ENCODE data around the gene MDH2.
"Not testable (repeated sequence)": the region's sequence is repeated elsewhere in the genome, so short reads cannot be mapped to it uniquely, and the experiment has no call there.

Gene MDH2

DNA sequence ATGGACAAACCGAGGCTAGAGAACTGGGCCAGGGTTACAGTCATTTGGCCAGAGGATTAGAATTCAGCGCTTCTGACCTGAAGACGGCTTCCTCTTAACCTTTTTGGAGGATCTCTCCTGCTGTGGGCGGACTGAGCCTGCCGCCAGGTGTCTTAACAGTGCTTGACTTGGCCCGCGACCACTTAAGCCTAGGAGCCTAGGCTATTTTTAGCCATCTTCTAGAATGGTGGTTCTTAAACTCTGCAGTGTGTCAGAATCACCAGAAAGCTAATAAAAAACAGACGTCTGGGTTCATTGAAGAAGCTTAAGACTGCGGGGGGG, 722 bp downstream of the MDH2 start:
- no peak for DNase-seq (ENCODE audit: low read depth)
- TF ChIP-seq, protein P1, sequence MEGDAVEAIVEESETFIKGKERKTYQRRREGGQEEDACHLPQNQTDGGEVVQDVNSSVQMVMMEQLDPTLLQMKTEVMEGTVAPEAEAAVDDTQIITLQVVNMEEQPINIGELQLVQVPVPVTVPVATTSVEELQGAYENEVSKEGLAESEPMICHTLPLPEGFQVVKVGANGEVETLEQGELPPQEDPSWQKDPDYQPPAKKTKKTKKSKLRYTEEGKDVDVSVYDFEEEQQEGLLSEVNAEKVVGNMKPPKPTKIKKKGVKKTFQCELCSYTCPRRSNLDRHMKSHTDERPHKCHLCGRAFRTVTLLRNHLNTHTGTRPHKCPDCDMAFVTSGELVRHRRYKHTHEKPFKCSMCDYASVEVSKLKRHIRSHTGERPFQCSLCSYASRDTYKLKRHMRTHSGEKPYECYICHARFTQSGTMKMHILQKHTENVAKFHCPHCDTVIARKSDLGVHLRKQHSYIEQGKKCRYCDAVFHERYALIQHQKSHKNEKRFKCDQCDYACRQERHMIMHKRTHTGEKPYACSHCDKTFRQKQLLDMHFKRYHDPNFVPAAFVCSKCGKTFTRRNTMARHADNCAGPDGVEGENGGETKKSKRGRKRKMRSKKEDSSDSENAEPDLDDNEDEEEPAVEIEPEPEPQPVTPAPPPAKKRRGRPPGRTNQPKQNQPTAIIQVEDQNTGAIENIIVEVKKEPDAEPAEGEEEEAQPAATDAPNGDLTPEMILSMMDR (IDR thresholded peaks at IDR 0.05; ENCODE audit: low read depth, low read length, missing control alignments), result no peak
- H3K4me3 ChIP-seq (ENCODE audit: low read depth, low read length), result peak overlapping the region; percentile 82

DNA sequence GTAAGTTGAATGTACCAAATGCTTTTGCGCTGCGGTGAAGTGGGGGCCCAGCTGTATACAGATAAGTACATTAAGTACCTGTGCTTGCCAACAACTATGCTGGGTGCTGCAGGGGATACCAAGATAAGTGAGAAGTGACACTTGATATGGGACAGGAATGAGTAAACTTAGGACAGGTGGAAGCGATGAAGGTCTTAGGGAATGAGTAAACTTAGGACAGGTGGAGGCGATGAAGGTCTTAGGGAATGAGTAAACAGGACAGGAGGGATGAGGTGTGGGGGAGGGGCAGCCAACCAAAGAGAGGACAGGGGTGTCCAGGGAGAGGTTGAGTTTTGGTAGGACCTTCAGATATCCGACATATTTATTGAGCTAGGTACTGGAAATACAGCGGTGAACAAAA, 1.4 kb downstream of the MDH2 start:
- H3K4me3 ChIP-seq (ENCODE audit: low read depth, low read length), result peak overlapping the region; percentile 82
- TF ChIP-seq, protein P1 (IDR thresholded peaks at IDR 0.05; ENCODE audit: low read depth, low read length, missing control alignments), result no peak
- DNase-seq (ENCODE audit: low read depth), result no peak

DNA sequence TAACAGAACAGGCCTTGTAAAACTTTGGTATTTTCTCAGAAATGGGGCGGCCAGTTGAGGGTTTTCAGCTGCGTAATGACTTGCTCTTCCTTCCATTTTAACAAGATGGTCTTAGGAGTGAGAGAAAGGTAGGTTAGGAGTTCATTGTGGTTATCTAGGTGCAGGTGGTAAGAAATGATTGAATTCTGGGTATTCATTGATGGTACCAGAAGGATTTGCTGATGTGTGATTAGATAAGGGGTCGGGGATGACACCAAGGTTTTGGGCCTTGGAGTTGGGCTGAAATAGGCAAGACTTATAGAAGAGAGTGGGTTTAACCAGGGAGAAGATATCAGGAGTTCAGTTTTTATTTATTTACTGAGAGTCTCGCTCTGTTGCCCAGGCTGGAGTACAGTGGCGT, 2.6 kb downstream of the MDH2 start:
- no peak for DNase-seq (ENCODE audit: low read depth)
- H3K4me3 ChIP-seq (ENCODE audit: low read depth, low read length), result no peak overlapping the region
- TF ChIP-seq, protein P1 (IDR thresholded peaks at IDR 0.05; ENCODE audit: low read depth, low read length, missing control alignments), result no peak

DNA sequence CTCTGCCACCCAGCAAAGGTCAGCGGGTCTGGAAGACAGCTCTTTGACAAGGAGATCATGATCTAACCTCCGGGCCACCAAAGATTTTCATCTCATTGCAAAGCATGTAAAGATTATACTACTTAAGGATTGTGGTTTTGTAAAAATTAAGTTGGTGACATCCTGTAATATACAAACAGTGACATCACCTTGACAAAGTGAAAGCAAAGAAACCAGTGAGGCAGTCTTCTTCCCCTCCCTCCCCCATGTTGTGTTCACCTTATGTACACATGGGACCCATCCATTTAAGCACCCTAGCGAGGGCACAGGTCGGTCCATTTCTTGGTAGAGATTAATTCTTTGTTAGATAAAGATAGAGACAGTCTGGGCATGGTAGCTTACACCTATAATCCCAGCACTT, 3.9 kb downstream of the MDH2 start:
- TF ChIP-seq, protein P1 (IDR thresholded peaks at IDR 0.05; ENCODE audit: low read depth, low read length, missing control alignments), result no peak
- DNase-seq (ENCODE audit: low read depth), result no peak
- H3K4me3 ChIP-seq (ENCODE audit: low read depth, low read length), result no peak overlapping the region

DNA sequence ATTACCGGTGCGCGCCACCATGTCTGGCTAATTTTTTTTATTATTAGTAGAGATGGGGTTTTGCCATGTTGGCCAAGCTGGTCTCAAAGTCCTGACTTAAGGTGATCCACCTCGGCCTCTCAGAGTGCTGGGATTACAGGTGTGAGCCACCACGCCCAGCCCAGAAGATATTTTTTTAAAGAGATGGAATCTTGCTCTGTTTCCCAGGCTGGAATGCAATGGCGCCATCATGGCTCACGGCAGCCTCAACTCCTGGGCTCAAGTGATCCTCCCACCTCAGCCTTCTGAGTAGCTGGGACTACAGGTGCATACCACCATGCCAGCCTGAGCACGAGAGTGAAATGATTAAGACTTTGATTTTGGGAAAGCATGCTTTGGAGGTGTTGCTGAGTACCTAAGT, 4.8 kb downstream of the MDH2 start:
- not testable (repeated sequence) for H3K4me3 ChIP-seq (ENCODE audit: low read depth, low read length)

DNA sequence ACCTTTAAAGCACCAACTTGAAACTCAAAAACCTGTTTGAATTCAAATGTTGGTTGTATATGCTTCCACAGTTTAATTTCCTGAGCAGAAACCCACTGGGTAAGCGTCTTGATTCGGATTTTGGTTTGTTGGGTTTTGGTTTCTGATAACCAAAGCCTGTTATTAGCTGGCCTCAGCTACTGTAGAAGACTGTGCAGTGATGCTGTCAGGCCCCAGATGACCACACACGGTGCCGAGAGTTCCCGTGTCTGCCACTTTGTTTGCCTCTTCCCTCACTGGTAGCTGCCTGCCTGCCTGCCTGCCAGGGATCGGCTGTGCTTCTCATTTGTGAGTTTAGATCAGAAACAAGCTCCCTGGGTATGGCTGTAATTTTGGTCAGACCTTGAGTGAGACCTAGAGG, 5.6 kb downstream of the MDH2 start:
- no peak for DNase-seq (ENCODE audit: low read depth)
- TF ChIP-seq, protein P1 (IDR thresholded peaks at IDR 0.05; ENCODE audit: low read depth, low read length, missing control alignments), result no peak
- H3K4me3 ChIP-seq (ENCODE audit: low read depth, low read length), result no peak overlapping the region

More for the DNA sequence above, 4.8 kb downstream of the MDH2 start:
- DNase-seq (ENCODE audit: low read depth), result not testable (repeated sequence)

DNA sequence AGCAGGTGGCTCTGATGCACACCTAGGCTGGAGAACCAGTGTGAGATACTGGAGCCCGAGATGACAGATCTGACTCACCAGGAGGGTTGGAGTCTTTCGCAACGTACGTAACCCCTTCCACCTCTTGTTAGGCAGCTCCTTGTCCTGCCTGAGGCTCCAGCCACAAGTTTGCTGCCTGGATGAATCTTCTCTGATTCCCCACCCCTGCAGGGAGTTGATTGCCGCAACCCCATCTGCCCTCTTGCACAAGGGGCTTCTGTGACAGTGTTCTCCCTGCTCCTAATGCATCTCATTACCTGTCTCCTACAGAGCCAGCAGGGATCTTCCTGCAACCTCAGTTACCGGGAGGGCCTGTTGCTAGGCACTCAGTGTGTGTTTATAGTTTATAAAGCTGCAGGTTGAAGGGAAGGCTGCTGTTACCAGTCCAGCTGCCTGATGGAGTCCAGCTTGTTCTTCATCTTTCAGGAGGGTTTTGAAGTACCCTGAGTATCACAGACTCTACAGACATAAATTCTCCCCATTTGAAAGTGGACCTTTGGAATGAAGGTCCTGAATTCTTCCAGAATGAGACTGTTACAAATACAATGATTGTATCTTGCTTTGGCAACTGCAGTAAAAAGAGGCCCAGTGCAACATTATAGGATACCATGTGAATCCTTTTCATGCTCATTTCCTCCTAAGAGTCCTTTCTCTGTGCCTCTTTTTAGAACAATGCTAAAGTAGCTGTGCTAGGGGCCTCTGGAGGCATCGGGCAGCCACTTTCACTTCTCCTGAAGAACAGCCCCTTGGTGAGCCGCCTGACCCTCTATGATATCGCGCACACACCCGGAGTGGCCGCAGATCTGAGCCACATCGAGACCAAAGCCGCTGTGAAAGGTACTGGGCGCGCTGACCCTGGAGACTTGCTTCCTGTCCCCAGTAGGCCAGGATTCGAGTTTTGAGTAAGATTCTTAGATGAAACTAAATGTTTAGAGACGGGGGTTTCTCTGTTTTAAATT, 6.5 kb downstream of the MDH2 start:
- TF ChIP-seq, protein P1 (IDR thresholded peaks at IDR 0.05; ENCODE audit: low read depth, low read length, missing control alignments), result no peak
- H3K4me3 ChIP-seq (ENCODE audit: low read depth, low read length), result no peak overlapping the region; the same call in 1 of the 2 replicates
- no peak for DNase-seq (ENCODE audit: low read depth)

All from GM12864 (cell line).